DOHH2 (cell line): Measurements from ENCODE around the gene PTGDR2.

Experiments
- H3F3A ChIP-seq: fragments of 200-600 bp; sonication (generic), shearing (Covaris generic); 2 replicates; pipeline ENCODE4 v1.6.0; 2016; ENCODE audit warnings: antibody characterized with exemption, mild to moderate bottlenecking; ENCODE audit not compliant: control insufficient read depth, insufficient read depth
- H3K27ac ChIP-seq: fragments of 200-600 bp; sonication (generic); 2 replicates; pipeline ENCODE4 v1.5.1; 2014; ENCODE audit warnings: low read depth, mild to moderate bottlenecking, low read length, moderate library complexity
- H3K27me3 ChIP-seq: fragments of 200-600 bp; sonication (generic); 2 replicates; pipeline ENCODE4 v1.6.1; 2014; ENCODE audit warnings: mild to moderate bottlenecking, low read length, mixed read lengths; ENCODE audit not compliant: control insufficient read depth
- H3K36me3 ChIP-seq: fragments of 200-600 bp; sonication (generic); 2 replicates; pipeline ENCODE4 v1.6.1; 2014; ENCODE audit warnings: mild to moderate bottlenecking, low read length, moderate library complexity, mixed read lengths; ENCODE audit not compliant: control insufficient read depth
- H3K4me1 ChIP-seq: fragments of 200-600 bp; sonication (generic); 2 replicates; pipeline ENCODE4 v1.6.1; 2014; ENCODE audit warnings: mild to moderate bottlenecking, low read length, mixed read lengths; ENCODE audit not compliant: control insufficient read depth
- H3K4me2 ChIP-seq: fragments of 200-600 bp; sonication (generic); 2 replicates; pipeline ENCODE4 v1.6.0; 2014; ENCODE audit warnings: mild to moderate bottlenecking, low read length, moderate library complexity
- H3K4me3 ChIP-seq: fragments of 200-600 bp; sonication (generic); 2 replicates; pipeline ENCODE4 v1.5.1; 2014; ENCODE audit warnings: mild to moderate bottlenecking, low read length, mixed read lengths
- H3K79me2 ChIP-seq: fragments of 200-600 bp; sonication (generic); 2 replicates; pipeline ENCODE4 v1.6.1; 2014; ENCODE audit warnings: mild to moderate bottlenecking, low read length, mixed read lengths; ENCODE audit not compliant: control insufficient read depth
- H3K9me2 ChIP-seq: fragments of 200-600 bp; sonication (generic); replicated peaks from 2 replicates; pipeline ENCODE4 v1.6.1; 2014; ENCODE audit warnings: mild to moderate bottlenecking, low read length, mixed read lengths; ENCODE audit not compliant: control insufficient read depth
- H3K9me3 ChIP-seq: fragments of 200-600 bp; sonication (generic); 2 replicates; pipeline ENCODE4 v1.6.1; 2014; ENCODE audit warnings: antibody characterized with exemption, low read length, mixed read lengths; ENCODE audit not compliant: control insufficient read depth, insufficient read depth
- H4K20me1 ChIP-seq: fragments of 200-600 bp; sonication (generic); 2 replicates; pipeline ENCODE4 v1.6.0; 2014; ENCODE audit warnings: low read depth, mild to moderate bottlenecking, antibody characterized with exemption, low read length, moderate library complexity; ENCODE audit not compliant: control insufficient read depth, insufficient read depth
- CTCF ChIP-seq: fragments of 200-600 bp; sonication (generic); IDR thresholded peaks from one replicate; pipeline ENCODE4 v1.5.1; 2014; ENCODE audit warnings: antibody characterized with exemption, mild to moderate bottlenecking, low read depth, low read length; ENCODE audit not compliant: poor library complexity, severe bottlenecking
- EZH2phosphoT487 ChIP-seq: fragments of 200-600 bp; sonication (generic); IDR thresholded peaks from 2 replicates; pipeline ENCODE4 v1.6.1; 2017; ENCODE audit warnings: borderline replicate concordance, mild to moderate bottlenecking, antibody characterized with exemption, low read length, moderate library complexity, mixed read lengths

PTGDR2 gene

DNA sequence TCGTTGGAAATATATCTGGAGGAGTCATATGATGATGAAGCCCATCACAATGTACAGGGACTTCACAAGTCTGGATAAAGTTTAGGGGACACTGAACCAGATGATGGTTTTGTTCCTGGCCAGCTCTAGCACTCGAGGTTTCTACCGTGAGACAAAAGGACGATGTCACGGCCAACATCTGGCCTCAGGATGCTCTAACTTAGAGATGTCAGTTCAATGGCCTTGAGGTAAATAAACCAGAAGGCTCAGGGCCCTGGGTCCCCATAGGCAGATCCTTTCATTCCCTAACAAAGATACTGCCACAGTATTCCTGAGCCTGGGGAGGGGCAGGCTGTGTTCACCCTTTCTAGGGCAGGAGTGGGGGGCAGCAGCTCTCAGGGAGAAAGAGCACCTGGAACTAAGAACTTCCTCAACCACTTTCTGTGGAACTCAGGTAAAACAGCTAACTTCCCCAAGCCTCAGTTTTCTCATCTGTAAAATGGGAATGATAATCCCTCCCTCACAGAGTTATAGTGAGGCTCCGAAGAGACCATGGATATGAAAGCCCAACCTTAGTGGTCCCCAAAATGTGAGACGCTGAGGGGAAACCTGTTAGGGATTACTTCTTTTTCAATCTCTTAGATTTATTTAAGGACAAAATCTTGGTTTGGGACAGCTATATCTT is 52.3 kb downstream of the PTGDR2 start:
- H3F3A ChIP-seq: no peaks in the 10 kb centered on the region
- H3K9me2 ChIP-seq: no peaks in the 10 kb centered on the region
- H4K20me1 ChIP-seq: no peaks in the 10 kb centered on the region
- no peak overlapping the region for H3K27ac ChIP-seq
- TF ChIP-seq CTCF: no peak
- TF ChIP-seq EZH2phosphoT487: no peak
- peaks cover 5% of the 10 kb centered on the region; the same call in 1 of the 2 replicates for H3K27me3 ChIP-seq
- no peaks in the 10 kb centered on the region for H3K36me3 ChIP-seq
- H3K79me2 ChIP-seq: no peaks in the 10 kb centered on the region
- H3K9me3 ChIP-seq: no peaks in the 10 kb centered on the region
- no peak overlapping the region for H3K4me2 ChIP-seq
- H3K4me1 ChIP-seq: no peaks in the 10 kb centered on the region
- no peak overlapping the region for H3K4me3 ChIP-seq

DNA sequence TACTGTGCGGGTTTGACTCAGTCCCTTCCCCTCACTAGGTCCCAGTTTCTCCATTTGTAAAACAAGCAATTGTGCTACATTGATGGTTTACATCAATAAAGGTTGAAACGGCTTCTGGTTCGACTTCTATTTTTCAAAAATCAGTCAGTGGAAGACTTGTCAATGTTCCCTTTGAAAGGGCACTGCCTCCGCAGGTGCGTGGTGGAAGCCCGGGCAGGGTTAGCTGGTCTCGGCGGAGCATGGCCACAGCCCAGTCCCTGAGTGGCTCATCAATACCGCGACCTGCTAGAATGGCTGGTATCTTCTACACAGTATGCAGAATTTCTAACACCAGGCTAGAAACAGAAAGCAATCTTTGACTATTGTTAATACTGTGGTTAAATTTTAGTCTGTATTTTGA is 54.6 kb downstream of the PTGDR2 start:
- TF ChIP-seq EZH2phosphoT487: no peak
- TF ChIP-seq CTCF: no peak
- Histone ChIP-seq H3K27me3 (peaks cover 5% of the 10 kb centered on the region; the same call in 1 of the 2 replicates), H3K79me2 (no peaks in the 10 kb centered on the region), H3F3A (no peaks in the 10 kb centered on the region), H3K4me2 (no peak overlapping the region), H4K20me1 (no peaks in the 10 kb centered on the region), H3K4me3 (no peak overlapping the region), H3K27ac (no peak overlapping the region), H3K9me3 (no peaks in the 10 kb centered on the region), H3K9me2 (no peaks in the 10 kb centered on the region), H3K4me1 (no peaks in the 10 kb centered on the region), H3K36me3 (no peaks in the 10 kb centered on the region)
